GM18951 (cell line): Measurements from ENCODE around the gene FANCC.

Experiments
- POLR2A ChIP-seq: IDR thresholded peaks from 4 replicates; pipeline ENCODE4 v1.6.1; 2011; ENCODE audit warnings: mild to moderate bottlenecking; ENCODE audit not compliant: insufficient read length, insufficient read depth; ENCODE audit errors: extremely low read depth
- in situ Hi-C: fragments of 300-500 bp; cut with MboI; formaldehyde crosslinking; loops from one replicate; pipeline ENCODE4 v1.12.0; 2022; ENCODE audit warnings: low sequenced_read_pairs, mixed read lengths, inconsistent platforms; ENCODE audit not compliant: unreplicated experiment

Gene FANCC

GRCh38 chr9:95128177-95128524 lies 189.4 kb downstream of the FANCC start:
- in situ Hi-C loops = loop anchor here (5.0 kb wide), 1 partner anchor 446 kb away; no protein-coding TSS in a partner anchor
- TF ChIP-seq POLR2A = no peak

- in situ Hi-C loops = loop anchor here (5.0 kb wide), 1 partner anchor 445 kb away; no protein-coding TSS in a partner anchor
- TF ChIP-seq POLR2A = no peak
Measured at GRCh38 chr9:95127249-95128176, 190.0 kb downstream of the FANCC start.

GRCh38 chr9:95126739-95127138 lies 190.8 kb downstream of the FANCC start:
- in situ Hi-C loops = loop anchor here (5.0 kb wide), 1 partner anchor 444 kb away; no protein-coding TSS in a partner anchor
- no peak for TF ChIP-seq POLR2A

GRCh38 chr9:95125652-95126051 lies 191.9 kb downstream of the FANCC start:
- in situ Hi-C loops = loop anchor here (5.0 kb wide), 1 partner anchor 443 kb away; no protein-coding TSS in a partner anchor
- TF ChIP-seq POLR2A = no peak

GRCh38 chr9:95124582-95125367 lies 192.7 kb downstream of the FANCC start:
- in situ Hi-C loops = loop anchor here (5.0 kb wide), 1 partner anchor 442 kb away; no protein-coding TSS in a partner anchor
- TF ChIP-seq POLR2A = no peak

GRCh38 chr9:95120781-95121370 lies 196.6 kb downstream of the FANCC start:
- TF ChIP-seq POLR2A = no peak

GRCh38 chr9:95118596-95118995 lies 198.9 kb downstream of the FANCC start:
- in situ Hi-C loops = no loop called here
- TF ChIP-seq POLR2A = no peak

More at GRCh38 chr9:95120781-95121370, 196.6 kb downstream of the FANCC start:
- in situ Hi-C loops = no loop called here

- TF ChIP-seq POLR2A = no peak
- in situ Hi-C loops = no loop called here
Measured at GRCh38 chr9:95116808-95117204, 200.7 kb downstream of the FANCC start.

- no peak for TF ChIP-seq POLR2A
- in situ Hi-C loops = no loop called here
Measured at GRCh38 chr9:95116002-95116807, 201.3 kb downstream of the FANCC start.

- no peak for TF ChIP-seq POLR2A
- in situ Hi-C loops = no loop called here
Measured at GRCh38 chr9:95115104-95115503, 202.4 kb downstream of the FANCC start.

GRCh38 chr9:95112436-95113280 lies 204.9 kb downstream of the FANCC start:
- in situ Hi-C loops = no loop called here

More at GRCh38 chr9:95112436-95113280, 204.9 kb downstream of the FANCC start:
- no peak for TF ChIP-seq POLR2A
